LNCAP (cell line): ENCODE measurements around the gene SLC6A11.

Source experiments
- TF ChIP-seq, protein P1 (sequence below): fragments of 450-650 bp; IDR thresholded peaks from 2 replicates; pipeline ENCODE4 v1.5.1; 2017; ENCODE audit warnings: mild to moderate bottlenecking

The SLC6A11 gene

DNA sequence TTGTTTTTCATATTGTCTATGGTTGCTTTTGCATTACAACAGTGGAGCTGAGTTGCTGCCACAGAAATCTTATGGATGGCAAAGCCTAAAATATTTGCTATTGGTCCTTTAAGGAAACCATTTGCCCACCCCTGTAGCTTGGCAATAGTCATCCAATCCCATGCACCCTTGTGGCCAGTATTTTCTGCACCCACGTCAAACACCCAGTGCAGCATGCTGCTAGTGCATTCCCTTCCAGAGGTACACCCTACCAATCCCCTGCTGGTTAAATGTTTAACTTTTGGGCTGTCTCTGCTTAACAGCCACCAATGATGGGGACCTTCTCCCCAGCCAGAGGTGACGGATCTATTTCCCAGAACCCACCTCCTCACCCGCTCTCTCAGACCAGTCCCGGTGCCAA is 23.8 kb upstream of the SLC6A11 start:
- TF ChIP-seq, protein P1, sequence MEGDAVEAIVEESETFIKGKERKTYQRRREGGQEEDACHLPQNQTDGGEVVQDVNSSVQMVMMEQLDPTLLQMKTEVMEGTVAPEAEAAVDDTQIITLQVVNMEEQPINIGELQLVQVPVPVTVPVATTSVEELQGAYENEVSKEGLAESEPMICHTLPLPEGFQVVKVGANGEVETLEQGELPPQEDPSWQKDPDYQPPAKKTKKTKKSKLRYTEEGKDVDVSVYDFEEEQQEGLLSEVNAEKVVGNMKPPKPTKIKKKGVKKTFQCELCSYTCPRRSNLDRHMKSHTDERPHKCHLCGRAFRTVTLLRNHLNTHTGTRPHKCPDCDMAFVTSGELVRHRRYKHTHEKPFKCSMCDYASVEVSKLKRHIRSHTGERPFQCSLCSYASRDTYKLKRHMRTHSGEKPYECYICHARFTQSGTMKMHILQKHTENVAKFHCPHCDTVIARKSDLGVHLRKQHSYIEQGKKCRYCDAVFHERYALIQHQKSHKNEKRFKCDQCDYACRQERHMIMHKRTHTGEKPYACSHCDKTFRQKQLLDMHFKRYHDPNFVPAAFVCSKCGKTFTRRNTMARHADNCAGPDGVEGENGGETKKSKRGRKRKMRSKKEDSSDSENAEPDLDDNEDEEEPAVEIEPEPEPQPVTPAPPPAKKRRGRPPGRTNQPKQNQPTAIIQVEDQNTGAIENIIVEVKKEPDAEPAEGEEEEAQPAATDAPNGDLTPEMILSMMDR, result no peak

DNA sequence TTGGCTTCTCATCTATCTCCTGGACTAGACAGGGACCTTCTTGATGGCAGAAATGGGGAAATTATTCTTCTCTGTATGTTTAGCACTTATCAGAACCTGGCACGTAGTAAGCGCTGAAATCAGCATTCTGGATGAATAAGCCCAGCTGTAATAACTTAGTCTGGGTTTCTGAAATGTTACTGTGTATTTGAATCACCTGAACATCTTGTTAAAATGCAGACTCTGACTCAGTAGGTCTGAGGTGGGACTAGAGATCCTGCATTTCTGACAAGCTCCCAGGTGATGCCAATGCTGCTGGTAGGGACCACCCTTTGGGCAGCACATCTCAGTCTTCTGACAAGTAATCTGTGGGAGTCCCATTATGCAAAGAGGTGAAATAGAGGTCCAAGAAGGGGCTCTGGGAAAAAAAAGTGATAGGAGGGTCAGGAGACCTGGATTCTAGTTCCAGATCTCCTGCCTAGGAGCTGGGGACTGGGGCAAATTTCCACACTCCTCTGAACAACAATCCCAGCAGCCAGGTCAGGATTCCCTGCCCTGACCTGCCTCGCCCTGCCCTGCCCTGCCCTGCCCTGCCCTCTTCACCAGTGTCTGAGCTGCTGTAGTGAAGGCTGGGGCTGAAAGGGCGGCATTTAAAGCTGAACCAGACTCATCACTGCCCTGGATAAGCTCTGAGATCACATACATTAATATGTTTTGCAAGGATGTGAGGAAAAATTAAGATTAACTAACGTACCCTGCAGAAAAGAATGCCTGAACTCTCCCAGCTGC is 17.2 kb upstream of the SLC6A11 start:
- TF ChIP-seq, protein P1, result no peak

DNA sequence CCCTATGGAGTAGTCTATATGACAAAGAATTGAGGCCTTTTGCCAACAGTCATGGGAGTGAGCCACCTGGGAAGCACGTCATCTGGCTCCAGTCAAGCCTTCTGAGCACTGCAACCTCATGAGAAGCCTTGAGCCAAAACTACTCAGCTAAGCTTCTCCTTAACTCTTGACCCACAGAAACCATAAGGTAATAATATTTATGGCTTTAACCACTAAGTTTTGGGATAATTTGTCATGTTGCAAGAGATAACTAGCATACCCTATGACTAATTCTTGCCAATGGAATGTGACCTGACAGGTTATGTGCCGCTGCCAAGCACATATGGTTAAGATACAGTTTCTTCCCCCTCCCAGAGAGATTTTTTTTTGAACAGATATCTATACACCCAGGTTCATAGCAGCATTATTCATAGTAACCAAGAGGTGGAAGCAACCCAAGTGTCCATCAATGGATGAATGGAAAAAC is 11.8 kb upstream of the SLC6A11 start:
- TF ChIP-seq, protein P1, result no peak

DNA sequence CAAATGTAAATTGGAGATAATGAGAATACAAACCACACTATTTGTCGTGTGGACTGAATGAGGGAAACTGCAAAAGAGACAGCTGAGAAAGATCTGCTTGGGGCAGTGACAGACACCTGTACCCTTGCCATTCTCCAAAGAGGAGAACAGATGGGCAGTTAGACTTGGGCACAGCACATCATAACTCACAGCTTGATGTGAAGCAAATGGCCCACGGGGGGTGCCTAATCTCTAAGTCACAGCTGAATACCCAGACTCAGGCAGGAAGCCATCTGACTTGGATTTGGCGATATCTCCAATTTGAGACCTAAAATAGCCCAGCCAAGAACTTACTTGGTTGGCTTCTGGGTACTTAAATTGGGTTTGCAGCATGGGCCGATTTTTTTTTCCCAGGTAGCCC is 10.0 kb upstream of the SLC6A11 start:
- TF ChIP-seq, protein P1, result no peak

DNA sequence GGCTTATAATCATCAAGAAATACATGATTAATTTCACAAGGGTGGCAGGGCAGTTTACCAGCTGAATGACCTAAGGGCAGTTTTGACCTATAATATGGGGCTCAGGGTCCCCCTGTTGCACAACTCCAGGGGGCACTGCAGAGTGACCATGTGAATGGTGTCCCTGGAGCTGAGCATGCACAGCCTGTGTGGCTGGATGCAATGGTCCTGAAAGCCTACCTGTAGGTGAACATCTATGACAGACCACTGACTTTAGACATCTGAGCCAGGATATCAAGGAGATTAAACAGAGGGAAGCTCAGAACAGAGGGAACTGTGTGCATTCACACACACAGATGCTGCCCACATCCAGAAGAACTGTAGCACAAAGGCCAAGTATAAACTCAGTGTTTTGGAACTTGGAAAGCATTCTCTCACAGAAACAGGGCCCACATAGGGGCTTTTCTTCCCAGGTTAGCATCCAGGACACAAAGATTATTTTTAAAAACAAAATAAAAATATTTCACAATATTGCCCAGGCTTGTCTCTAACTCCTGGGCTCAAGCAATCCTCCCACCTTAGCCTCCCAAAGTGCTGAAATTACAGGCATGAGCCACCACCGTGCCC is 7.8 kb upstream of the SLC6A11 start:
- TF ChIP-seq, protein P1, result no peak

DNA sequence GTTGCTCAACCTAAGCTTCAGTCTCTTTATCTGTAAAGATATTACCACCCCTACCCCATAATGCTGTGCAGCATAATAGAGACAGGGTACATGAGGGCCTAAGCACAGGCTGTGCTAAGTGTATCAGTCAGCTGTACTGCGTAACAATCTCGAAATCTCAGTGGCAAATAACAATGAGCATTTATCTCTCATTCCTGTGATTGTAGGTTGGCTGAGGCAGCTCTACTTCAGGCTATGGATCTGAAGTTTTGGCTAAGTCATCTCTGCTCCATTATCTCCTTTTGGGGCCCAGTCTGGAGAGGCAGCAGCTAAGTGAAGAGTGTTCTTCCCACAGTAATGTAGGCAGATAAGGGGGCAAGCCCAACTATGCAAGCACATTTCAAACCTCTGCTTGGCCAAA is 7.1 kb upstream of the SLC6A11 start:
- TF ChIP-seq, protein P1, result no peak

DNA sequence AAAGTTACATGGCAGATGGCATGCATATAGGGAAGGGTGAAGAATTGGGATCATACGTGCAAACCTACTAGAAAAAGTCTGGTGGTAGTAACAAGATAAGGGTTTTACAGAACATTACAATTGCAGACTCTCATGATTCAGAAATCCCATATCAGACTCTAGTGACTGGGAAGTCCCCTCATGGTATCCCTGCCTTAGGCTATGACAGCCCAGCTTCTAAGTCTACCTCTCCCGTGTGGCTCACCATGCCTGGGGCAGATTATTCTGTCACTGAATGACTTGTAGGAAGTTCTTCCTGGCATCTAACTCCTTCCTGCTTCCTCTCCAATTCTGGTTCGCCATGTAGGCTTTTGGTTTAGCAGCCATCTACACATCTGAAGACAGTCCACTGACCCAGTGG is 5.7 kb upstream of the SLC6A11 start:
- TF ChIP-seq, protein P1, result no peak
